CD4-positive, alpha-beta T cell treated with Interleukin-4 for 1 hour (primary cell): Measurements from ENCODE around the gene DLGAP1.
A peak's percentile ranks its signal among the peaks of the same experiment; 100 is the strongest.

Source experiments
- DNase-seq, 2 donors: peaks; one replicate each; pipeline ENCODE4 v3.0.0-alpha.2; 2020 to 2022

Gene DLGAP1

DNA sequence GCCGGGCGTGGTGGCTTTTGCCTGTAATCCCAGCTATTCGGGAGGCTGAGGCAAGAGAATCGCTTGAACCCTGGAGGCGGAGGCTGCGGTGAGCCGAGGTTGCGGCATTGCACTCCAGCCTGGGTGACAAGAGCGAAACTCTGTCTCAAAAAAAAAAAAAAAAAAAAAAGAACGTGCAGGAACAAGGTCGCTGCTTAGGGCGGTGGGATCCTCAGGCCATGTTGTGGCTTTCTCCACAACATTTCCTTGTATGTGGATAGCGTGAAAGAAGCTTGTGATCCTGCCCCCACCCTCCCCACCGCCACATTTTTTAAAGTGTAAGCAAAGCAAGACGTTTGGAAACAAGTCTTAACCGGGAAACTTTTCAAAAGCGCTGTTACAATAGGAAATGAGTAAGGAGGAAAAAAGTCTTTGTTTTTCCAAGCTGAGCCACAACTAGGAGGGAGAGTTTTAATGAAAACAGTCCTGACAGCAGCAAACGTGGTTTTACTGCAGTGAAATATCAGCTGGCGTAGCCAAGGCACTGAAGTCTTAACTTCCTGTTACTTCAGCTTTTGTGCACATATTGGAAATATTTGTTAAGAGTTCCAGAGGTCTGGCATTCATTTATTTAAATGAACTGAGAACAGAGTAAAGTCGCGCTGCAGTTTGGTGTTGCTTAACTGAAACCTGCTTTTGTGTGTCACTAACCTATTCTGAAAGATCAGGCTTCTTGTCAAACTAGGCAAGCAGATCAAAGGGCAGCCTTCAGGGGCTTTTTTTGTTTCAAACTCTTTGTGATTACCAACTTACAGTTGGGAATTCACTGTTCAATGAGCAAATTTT lies 1001.4 kb downstream of the DLGAP1 start:
- DNase-seq: peak in 1 of 2 donors; percentile 62

- no peak for DNase-seq
Measured at GRCh38 chr18:3452750-3453539, 1002.2 kb downstream of the DLGAP1 start.

- peak; percentile 25 to 38 for DNase-seq
Measured at GRCh38 chr18:3451989-3452749, 1002.9 kb downstream of the DLGAP1 start.

GRCh38 chr18:3451183-3451988 lies 1003.7 kb downstream of the DLGAP1 start:
- peak; percentile 84 to 87 for DNase-seq

- no peak for DNase-seq
Measured at GRCh38 chr18:3450799-3451182, 1004.3 kb downstream of the DLGAP1 start.

DNA sequence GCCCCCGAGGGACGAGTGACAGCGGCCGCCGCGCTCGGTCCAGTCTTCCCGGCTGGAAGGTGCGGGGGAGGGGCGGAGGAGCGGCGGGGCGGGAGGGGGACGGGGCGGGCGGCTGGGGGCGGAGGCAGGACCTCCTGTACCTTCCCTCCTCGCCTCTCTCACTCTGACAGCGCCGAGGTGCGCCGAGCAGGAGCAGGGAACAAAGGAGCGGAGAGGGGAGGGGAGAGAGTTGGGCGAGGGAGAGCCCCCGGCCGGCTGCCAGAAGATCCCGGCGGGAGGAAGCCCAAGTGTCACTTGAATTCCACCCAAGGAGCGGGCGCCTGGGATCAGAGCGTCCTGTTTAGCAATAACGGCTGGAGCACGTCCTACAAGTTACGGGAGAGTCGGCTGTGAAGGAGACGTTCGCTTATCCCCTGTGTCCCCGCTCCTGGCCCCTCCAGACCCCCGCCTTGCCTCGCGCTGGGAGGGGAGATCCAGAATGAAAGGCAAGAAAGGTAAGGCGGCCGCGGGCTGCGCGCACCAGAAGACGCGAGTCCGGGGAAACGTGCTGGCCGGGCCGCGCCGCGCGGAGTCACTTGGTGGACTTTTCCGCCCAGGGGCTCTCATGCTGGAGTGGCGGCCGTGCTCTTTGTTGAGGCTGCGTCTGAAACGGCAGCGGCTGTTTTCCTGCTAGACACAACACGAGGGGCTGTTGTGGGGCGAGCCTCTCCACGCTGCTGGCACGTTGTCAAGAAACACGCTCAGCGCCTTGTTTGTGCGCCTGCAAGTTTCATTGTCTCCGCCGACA lies 1004.9 kb downstream of the DLGAP1 start, which contains the start of gene TGIF1:
Gene TGIF1, plus strand, starts transcription at position 161 of the 787 bp plus-strand sequence. Its CDS starts 318 bp downstream, at position 479.
- DNase-seq: peak; percentile 79 to 84

GRCh38 chr18:3449512-3450011 lies 1005.5 kb downstream of the DLGAP1 start:
- no peak for DNase-seq

DNA sequence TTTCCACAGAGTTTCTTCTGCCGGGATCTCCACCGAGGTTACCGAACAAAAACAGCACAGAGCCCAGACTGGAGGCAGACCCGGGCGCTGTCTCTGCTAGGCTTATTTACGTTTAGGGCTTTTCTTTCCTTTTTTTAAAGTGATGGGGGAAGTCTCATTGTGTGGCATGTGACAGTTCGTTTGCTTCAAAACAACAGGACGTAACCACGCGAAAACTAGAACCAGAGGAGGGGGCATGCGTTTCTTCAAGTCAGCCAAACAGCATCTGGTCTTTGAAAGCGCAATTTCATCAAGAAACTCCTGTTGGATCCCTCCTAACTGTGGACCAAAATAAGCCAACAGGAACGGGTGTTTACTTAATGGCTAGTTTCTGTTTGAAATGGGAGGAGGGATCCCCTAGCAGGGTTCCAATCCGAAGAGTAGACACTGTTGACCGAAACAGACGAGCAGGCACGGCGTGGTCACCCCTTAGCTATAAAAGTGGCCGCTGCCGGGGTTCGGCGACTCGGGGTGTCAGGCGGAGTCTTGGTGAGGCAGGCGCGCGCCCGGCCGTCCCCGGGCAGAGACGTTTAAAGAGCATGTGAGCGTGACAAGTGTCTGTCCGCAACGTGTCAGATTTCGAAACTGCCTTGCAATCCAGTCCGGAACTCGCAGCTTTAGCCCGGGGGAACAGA lies 1006.1 kb downstream of the DLGAP1 start:
- DNase-seq: peak; percentile 87 to 92

- peak; percentile 90 to 94 for DNase-seq
Measured at GRCh38 chr18:3447895-3448837, 1006.9 kb downstream of the DLGAP1 start.

DNA sequence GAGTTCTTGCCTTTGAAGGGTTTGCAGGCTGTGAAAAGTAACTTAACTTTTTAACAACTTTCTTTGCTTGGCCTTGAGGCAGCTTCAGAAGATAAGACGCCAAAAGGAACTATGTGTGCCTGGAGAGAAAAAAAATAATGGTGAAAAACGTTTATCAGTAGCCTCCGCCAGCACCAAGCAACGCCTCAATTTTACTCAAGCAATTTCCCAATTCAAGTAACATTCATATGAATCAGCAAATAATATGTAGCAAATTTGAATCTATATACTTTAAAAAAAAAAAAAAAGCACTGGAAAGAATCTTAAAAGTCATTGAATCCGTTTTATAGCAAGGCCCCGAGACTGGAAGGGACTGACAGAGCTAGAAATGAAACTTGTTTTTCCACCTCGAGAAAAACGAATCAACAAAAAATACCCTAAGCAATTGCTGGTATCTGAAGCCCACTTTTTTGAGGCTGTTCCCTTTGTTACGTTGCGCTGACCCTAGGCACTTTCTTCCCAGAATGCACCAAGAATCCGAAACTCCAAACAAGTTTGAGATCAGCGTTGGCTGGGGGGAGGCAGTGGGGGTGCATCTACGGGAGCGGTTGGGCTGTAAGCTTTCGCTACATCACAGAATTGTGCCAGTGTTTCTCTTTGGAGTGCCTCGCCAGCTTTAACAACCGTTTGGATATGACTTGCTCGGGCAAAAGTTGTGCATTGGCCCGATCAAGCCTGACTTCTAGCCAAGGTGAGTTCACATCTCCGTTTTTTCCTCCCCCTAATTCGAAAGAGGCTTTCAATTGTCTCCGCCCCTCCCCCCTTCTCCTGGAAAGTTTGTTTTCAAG lies 1007.8 kb downstream of the DLGAP1 start:
- no peak for DNase-seq
